K562 (cell line): ENCODE results near the gene DNAJB4. TPM values are rescaled to one million over a fixed set of nuclear protein-coding genes. Genes with fewer than 3 reads are reported as not detected.

Source experiments
- CBX1 ChIP-seq: sonication (generic); IDR thresholded peaks from 2 replicates; pipeline ENCODE4 v1.6.1; 2016; ENCODE audit warnings: antibody characterized with exemption, low read depth, mild to moderate bottlenecking
- DACH1 ChIP-seq: fragments of 450-650 bp; IDR thresholded peaks from 2 replicates; pipeline ENCODE4 v1.6.1; 2018; ENCODE audit not compliant: partially characterized antibody
- ELK3 ChIP-seq: fragments of 450-650 bp; formaldehyde crosslinking; IDR thresholded peaks from 2 replicates; pipeline ENCODE4 v1.4.0; 2020; ENCODE audit warnings: mild to moderate bottlenecking
- GABPA ChIP-seq: fragments of 200-800 bp; sonication (Bioruptor generic); conservative IDR thresholded peaks from 2 replicates; pipeline ENCODE4 v1.6.1; 2016; ENCODE audit warnings: low read depth, missing genetic modification characterization, missing compliant biosample characterization
- HMG20B ChIP-seq: fragments of 250-450 bp; sonication (Bioruptor Pico); IDR thresholded peaks from 2 replicates; pipeline ENCODE4 v1.5.0; 2021; ENCODE audit warnings: mild to moderate bottlenecking
- HOXB6 ChIP-seq: fragments of 250-450 bp; sonication (Bioruptor Pico); IDR thresholded peaks from 2 replicates; pipeline ENCODE4 v1.5.1; 2022; ENCODE audit warnings: mild to moderate bottlenecking, borderline replicate concordance
- ILK ChIP-seq: fragments of 450-650 bp; IDR thresholded peaks from 2 replicates; pipeline ENCODE4 v1.6.1; 2016; ENCODE audit warnings: missing genetic modification characterization, low read depth, mild to moderate bottlenecking, missing compliant biosample characterization, moderate library complexity, borderline replicate concordance
- IRF2 ChIP-seq: sonication (generic); formaldehyde crosslinking; IDR thresholded peaks from 2 replicates; pipeline ENCODE4 v1.8.1; 2022; ENCODE audit warnings: mild to moderate bottlenecking, missing genetic modification reagents
- KAT7 ChIP-seq: sonication (generic); formaldehyde crosslinking; IDR thresholded peaks from 2 replicates; pipeline ENCODE4 v1.8.0; 2022; ENCODE audit warnings: missing genetic modification reagents, mild to moderate bottlenecking, borderline replicate concordance
- KLF10 ChIP-seq: fragments of 250-450 bp; sonication (Bioruptor Pico); IDR thresholded peaks from 2 replicates; pipeline ENCODE4 v1.6.1; 2021; ENCODE audit warnings: matching md5 sums
- LCOR ChIP-seq: sonication (generic); formaldehyde crosslinking; IDR thresholded peaks from 2 replicates; pipeline ENCODE4 v1.8.0; 2022; ENCODE audit warnings: mild to moderate bottlenecking, missing genetic modification reagents
- MCM5 ChIP-seq: fragments of 450-650 bp; IDR thresholded peaks from 2 replicates; pipeline ENCODE4 v1.6.1; 2016; ENCODE audit warnings: low read depth
- MEF2D ChIP-seq: conservative IDR thresholded peaks from 2 replicates; pipeline ENCODE4 v1.6.1; 2016; ENCODE audit warnings: low read depth, missing genetic modification characterization, missing compliant biosample characterization
- MYBL2 ChIP-seq, 2 experiments: fragments of 450-650 bp in 1 of 2; sonication (generic) in 1 of 2; formaldehyde crosslinking in 1 of 2; IDR thresholded peaks; 2 replicates each; pipeline versions ENCODE4 v1.6.1 to v1.8.1; 2017 to 2022; ENCODE audit warnings: borderline replicate concordance in 1 of 2, inconsistent platforms in 1 of 2, low read depth in 1 of 2, mild to moderate bottlenecking in 1 of 2, missing genetic modification reagents in 1 of 2, moderate library complexity in 1 of 2
- NCOA4 ChIP-seq: fragments of 450-650 bp; IDR thresholded peaks from 2 replicates; pipeline ENCODE4 v1.6.1; 2018; ENCODE audit warnings: mild to moderate bottlenecking; ENCODE audit not compliant: partially characterized antibody
- NELFE ChIP-seq: IDR thresholded peaks from 2 replicates; pipeline ENCODE4 v1.6.1; 2011; ENCODE audit warnings: mild to moderate bottlenecking; ENCODE audit not compliant: insufficient read depth, insufficient read length
- NFIC ChIP-seq: fragments of 450-650 bp; IDR thresholded peaks from 2 replicates; pipeline ENCODE4 v1.6.1; 2017; ENCODE audit warnings: mild to moderate bottlenecking, inconsistent platforms
- NR2C1 ChIP-seq, 2 experiments: fragments of 450-650 bp; IDR thresholded peaks; 2 replicates each; pipeline ENCODE4 v1.6.1; 2017; ENCODE audit warnings: mild to moderate bottlenecking in 2 of 2, antibody characterized with exemption in 1 of 2, inconsistent platforms in 1 of 2, missing compliant biosample characterization in 1 of 2, missing genetic modification characterization in 1 of 2
- PHTF2 ChIP-seq: fragments of 250-450 bp; sonication (Bioruptor Pico); IDR thresholded peaks from 2 replicates; pipeline ENCODE4 v1.5.0; 2021; ENCODE audit warnings: mild to moderate bottlenecking
- PTTG1 ChIP-seq: fragments of 450-650 bp; IDR thresholded peaks from 2 replicates; pipeline ENCODE4 v1.6.1; 2016; ENCODE audit warnings: low read depth, mild to moderate bottlenecking, missing genetic modification characterization, missing compliant biosample characterization
- RBFOX2 ChIP-seq: fragments of 200-400 bp; formaldehyde crosslinking; IDR thresholded peaks from 2 replicates; pipeline ENCODE4 v1.6.1; 2017; ENCODE audit warnings: low read depth, mild to moderate bottlenecking, low read length, moderate library complexity
- RBM39 ChIP-seq: fragments of 200-400 bp; formaldehyde crosslinking; optimal IDR thresholded peaks from 2 replicates; pipeline ENCODE3; 2018; ENCODE audit warnings: low read depth, low read length
- RHOXF2B ChIP-seq: fragments of 250-450 bp; sonication (Bioruptor Pico); conservative IDR thresholded peaks from 2 replicates; pipeline ENCODE4 v1.5.1; 2021
- TCFL5 ChIP-seq: fragments of 250-450 bp; sonication (Bioruptor Pico); conservative IDR thresholded peaks from 2 replicates; pipeline ENCODE4 v1.6.1; 2021; ENCODE audit warnings: mild to moderate bottlenecking, moderate library complexity, matching md5 sums
- XRCC4 ChIP-seq: IDR thresholded peaks from one replicate; pipeline ENCODE4 v1.6.1; 2011; ENCODE audit not compliant: insufficient read depth, insufficient read length; ENCODE audit errors: extremely low read depth
- ZFPM2 ChIP-seq: fragments of 250-450 bp; sonication (Bioruptor Pico); IDR thresholded peaks from 2 replicates; pipeline ENCODE4 v1.5.1; 2022; ENCODE audit warnings: mild to moderate bottlenecking
- ZNF561 ChIP-seq: fragments of 450-650 bp; formaldehyde crosslinking; conservative IDR thresholded peaks from 2 replicates; pipeline ENCODE4 v1.4.0; 2020; ENCODE audit warnings: mild to moderate bottlenecking, moderate library complexity
- polyA plus RNA-seq, 8 experiments: library from polyadenylated mRNA; depleted of rRNA in 4 of 8; stranded (reverse) in 5 of 8; unstranded in 3 of 8; fragments of >200 nt; fragmentation: Nextera tagmentation in 2 of 8; fragmentation: Illumina TruSeq in 1 of 8; extraction: Ambion mirVana in 2 of 8; extraction: Trizol in 1 of 8; gene quantifications; 2 replicates each; pipeline versions ENCODE4 v1.2.1 to v1.2.3, GENCODE V29; 2011 to 2014; ENCODE audit warnings: inconsistent platforms in 1 of 8, missing spikeins in 1 of 8
- total RNA-seq, 7 experiments: library from RNA; depleted of rRNA in 6 of 7; stranded (reverse); fragments of >200 nt in 6 of 7; fragmentation: Illumina TruSeq in 2 of 7; extraction: Trizol in 2 of 7; gene quantifications; 2 replicates each; pipeline versions ENCODE4 v1.2.1 to v1.2.3, GENCODE V29; 2011 to 2021; ENCODE audit warnings: low replicate concordance in 1 of 7
- TF ChIP-seq, protein P1 (sequence below): fragments of 450-650 bp; IDR thresholded peaks from 2 replicates; pipeline ENCODE4 v1.6.1; 2018; ENCODE audit warnings: mild to moderate bottlenecking, low read depth; ENCODE audit not compliant: partially characterized antibody

DNAJB4 gene
- total and polyA plus RNA-seq, 9 of the 15 experiments (the other 6 are each of a cell fraction or from before 2014, with no cell fraction given): 8.5 to 27.7 (median 19.8) TPM

GRCh38 chr1:77978969-77979876 is 25.5 kb upstream of the DNAJB4 start, which contains the start of gene FUBP1 (continued):
- TF ChIP-seq, protein P1, sequence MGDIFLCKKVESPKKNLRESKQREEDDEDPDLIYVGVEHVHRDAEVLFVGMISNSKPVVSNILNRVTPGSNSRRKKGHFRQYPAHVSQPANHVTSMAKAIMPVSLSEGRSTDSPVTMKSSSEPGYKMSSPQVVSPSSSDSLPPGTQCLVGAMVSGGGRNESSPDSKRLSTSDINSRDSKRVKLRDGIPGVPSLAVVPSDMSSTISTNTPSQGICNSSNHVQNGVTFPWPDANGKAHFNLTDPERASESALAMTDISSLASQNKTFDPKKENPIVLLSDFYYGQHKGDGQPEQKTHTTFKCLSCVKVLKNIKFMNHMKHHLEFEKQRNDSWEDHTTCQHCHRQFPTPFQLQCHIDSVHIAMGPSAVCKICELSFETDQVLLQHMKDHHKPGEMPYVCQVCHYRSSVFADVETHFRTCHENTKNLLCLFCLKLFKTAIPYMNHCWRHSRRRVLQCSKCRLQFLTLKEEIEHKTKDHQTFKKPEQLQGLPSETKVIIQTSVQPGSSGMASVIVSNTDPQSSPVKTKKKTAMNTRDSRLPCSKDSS: no peak
- no peak for TF ChIP-seq MYBL2 (IDR thresholded peaks at IDR 0.05; ENCODE audit: low read depth)
- no peak for TF ChIP-seq MYBL2 (CRISPR knock-in tag; IDR thresholded peaks at IDR 0.05; ENCODE audit: borderline replicate concordance)
- TF ChIP-seq PTTG1: no peak
- peak; percentile 93 for TF ChIP-seq RBFOX2
- no peak for TF ChIP-seq PHTF2 (CRISPR knock-in tag)
- no peak for TF ChIP-seq DACH1
- TF ChIP-seq RHOXF2B (CRISPR knock-in tag): no peak
- peak; percentile 19; the same call in 1 of the 2 replicates for TF ChIP-seq GABPA (tag)
- peak; percentile 88; the same call in 1 of the 2 replicates for TF ChIP-seq KAT7
- no peak for TF ChIP-seq RBM39
- no peak for TF ChIP-seq IRF2
- TF ChIP-seq KLF10 (CRISPR knock-in tag): no peak
- TF ChIP-seq NR2C1 (IDR thresholded peaks at IDR 0.05): no peak
- TF ChIP-seq NR2C1 (tag; IDR thresholded peaks at IDR 0.05): no peak
- no peak; the same call in 1 of the 2 replicates for TF ChIP-seq CBX1
- no peak for TF ChIP-seq ZFPM2 (CRISPR knock-in tag)
- TF ChIP-seq NCOA4: no peak
- TF ChIP-seq ELK3 (CRISPR knock-in tag): no peak
- no peak for TF ChIP-seq MEF2D (tag)
- peak; percentile 89; the same call in 1 of the 2 replicates for TF ChIP-seq LCOR (CRISPR knock-in tag)
- TF ChIP-seq ILK (tag): no peak
- TF ChIP-seq MCM5: no peak
- TF ChIP-seq HMG20B (CRISPR knock-in tag): no peak
- no peak for TF ChIP-seq NELFE
- no peak for TF ChIP-seq XRCC4
- TF ChIP-seq TCFL5 (CRISPR knock-in tag): no peak
- no peak for TF ChIP-seq ZNF561
- peak; percentile 71 for TF ChIP-seq NFIC
- no peak for TF ChIP-seq HOXB6 (CRISPR knock-in tag)
